Stimulated activated CD4-positive, alpha-beta T cell treated with anti-CD3 and anti-CD28 coated beads, TNF-alpha, amount 100 ng/mL, for 48 hours (primary cell): ENCODE results near the gene FIS1.
"Not testable (repeated sequence)": the region's sequence is repeated elsewhere in the genome, so short reads cannot be mapped to it uniquely, and the experiment has no call there.

Experiments used
- DNase-seq, 3 donors: peaks; one replicate each; pipeline ENCODE4 v3.0.0-alpha.2; 2020; ENCODE audit warnings: low read depth in 3 of 3

The FIS1 gene

DNA sequence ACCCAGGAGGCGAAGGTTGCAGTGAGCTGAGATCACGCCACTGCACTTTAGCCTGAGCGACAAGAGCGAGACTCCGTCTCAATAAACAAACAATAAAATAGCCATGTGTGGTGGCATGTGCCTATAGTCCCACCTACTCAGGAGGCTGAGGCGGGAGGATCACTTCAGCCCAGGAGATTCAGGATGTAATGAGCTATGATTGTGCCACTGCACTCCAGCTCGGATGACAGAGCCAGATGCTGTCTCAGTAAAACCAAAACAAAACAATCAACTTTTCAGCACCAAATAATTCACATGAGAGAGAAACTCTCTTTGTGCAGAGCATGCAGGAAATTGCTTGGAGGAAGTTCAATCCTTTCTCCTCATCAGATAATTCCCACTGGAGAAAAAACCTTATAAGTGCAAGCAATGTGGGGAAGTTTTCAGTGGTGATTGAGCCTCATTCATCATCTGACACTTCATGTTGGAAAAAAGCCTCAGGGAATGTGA is 13.4 kb upstream of the FIS1 start:
- no peak for DNase-seq

DNA sequence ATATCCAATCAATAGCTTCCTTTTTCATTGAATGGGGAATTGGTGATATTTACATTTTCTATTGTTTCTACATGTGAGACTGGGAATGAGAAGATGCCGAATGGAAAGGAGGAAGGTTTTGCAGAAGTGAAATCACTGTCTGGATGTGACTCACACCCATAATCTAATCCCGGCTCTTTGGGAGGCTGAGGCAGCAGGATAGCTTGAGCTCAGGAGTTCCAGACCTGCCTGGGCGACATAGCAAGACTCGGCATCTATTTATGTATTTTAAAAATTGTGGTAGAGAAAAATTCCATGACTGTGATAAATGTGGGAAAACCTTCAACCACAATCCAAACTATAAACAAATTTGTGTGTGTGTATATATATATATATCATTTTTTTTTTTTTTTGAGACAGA is 10.9 kb upstream of the FIS1 start:
- DNase-seq: no peak

DNA sequence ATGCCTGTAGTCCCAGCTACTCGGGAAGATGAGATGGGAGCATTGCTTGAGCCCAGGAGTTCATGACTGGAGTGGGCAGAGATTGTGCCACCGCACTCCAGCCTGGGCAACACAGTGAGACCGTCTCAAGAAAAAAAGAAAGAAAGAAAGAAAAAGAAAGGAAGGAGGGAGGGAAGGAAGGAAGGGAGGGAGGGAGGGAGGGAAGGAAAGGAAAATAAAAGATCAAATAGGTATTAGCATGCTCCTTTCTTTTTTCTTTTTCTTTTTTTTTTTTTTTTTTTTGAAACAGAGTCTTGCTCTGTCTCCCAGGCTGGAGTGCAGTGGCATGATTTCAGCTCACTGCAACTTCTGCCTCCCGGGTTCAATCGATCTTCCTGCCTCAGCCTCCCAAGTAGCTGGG is 8.3 kb upstream of the FIS1 start:
- not testable (repeated sequence) for DNase-seq

DNA sequence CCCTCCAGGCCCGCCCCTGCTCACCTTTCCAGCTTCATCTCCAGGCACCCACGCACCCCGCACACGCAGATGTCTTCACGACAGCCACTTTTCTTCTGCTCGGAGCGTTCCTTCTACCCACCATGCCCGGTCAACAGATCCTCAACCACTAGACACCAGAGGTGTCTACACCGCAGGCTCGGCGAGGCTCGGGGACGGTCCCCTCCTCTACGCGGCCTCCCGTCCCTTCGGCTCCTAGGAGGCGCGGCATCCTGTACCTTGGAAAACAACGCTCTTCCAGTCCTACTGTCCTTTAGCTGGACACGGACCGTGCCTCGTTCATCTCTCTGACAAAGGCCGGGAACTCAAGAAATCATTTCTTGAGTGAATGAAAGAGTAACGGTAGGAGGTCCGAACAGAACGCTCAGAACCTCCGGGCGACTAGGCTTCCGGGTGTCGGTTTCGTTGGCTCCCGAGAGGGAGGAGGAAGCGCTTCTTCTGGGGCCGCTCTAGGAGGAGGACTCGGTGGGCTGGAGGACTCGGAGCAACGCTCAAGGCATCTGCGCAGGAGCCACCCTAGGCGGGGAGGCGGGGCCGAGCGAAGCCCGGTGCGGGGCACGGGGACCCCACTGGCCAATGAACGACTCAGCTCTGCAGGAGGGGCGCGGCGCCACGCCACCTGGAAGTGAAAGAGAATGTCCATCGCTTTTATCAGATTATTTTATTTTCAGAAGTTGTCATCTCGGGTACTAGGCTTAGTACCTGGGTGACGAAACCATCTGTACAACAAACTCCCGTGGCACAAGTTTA is 7.2 kb upstream of the FIS1 start:
- DNase-seq: peak; percentile 97 to 99 (median 97)

DNA sequence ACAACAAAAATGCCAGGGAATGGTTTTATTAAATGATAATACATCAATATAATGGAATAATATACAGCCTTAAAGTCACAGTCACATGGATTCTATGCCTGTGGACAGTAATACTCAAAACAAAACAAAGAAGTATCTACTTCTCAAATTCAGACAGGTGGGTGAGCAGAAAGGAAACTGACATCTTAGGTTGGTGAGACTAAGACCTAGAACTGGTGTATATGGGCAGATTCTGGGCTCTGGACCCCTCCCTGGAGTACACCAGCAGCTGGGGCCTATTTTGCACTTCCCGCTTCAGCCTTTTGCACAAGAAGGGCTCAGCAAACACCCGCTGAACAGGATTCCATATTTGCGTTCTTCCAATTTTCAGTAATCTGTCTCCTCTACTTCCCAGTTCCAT is 5.4 kb upstream of the FIS1 start:
- no peak for DNase-seq

DNA sequence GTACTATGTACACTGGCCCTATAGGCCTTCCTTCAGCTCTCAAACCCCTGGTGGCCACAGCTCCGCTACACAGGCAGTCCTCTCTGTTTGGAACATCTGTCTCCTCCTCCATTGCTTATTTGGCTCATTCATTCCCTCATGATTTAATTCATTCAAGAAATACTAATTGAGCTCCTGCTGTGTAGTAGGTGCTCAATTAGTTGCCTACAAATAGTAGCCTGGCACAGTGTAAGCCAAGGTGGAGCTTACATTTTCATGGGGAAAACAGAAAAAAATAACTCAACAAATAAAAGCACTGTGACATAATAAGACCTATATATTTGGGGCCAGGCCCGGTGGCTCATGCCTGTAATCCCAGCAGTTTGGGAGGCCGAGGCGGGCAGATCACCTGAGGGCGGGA is 3.4 kb upstream of the FIS1 start:
- no peak for DNase-seq

DNA sequence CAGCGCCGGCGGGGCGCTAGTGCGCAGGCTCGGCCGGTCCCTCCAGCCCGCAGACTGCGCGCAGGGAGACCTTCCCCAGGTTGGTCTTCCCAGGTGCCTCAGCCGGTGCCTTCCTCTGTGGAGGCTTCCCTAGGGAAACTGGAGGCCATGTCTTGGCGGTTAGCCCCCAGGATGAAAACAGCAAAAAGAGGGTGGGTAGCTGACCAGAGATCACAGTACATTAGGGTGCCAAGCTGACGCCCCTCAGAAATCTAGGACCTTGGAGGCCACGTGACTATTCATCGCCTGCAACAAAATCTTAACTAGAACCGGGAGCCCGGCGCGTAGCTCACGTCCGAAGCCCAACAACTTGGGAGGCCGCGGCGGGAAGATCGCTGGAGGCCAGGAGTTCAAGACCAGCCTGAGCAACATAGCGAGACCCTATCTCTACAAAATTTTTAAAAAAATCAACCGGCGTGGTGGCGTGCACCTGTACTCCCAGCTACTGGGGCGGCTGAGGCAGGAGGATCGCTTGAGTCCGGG is 327 bp upstream of the FIS1 start:
- no peak for DNase-seq

DNA sequence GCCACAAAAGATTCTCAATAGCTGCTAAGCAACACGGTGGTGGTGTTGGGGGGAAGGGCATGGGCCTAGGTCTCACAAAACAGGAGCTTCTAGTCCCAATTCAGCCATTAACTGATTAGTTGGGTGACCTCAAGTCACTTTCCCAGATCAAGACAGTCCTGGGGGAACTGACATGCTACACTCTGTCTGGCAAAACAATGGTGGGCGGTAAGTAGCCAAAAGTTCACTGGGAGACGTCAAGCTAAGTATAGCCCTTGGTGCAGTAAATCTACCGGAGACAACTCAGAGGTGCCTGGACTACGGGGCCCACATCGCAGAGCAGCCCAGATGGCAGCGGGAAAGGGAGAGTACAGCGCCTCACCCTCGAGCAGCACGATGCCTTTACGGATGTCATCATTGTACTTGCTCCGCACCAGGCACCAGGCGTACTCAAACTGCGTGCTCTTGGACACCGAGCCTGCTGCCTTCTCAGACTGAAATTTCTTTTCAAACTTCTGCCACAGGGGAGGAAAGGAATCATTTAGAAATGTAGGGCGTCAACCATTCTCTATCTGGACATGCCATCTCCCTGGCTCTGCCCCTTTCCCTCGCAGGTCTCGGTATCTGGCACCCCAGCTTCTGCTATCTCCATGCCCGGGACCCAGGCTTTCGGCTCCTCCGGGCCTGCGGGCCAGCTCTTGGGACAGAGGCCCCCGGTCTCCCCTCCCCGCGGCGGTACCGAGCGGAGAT is 1.1 kb downstream of the FIS1 start:
- DNase-seq: no peak

DNA sequence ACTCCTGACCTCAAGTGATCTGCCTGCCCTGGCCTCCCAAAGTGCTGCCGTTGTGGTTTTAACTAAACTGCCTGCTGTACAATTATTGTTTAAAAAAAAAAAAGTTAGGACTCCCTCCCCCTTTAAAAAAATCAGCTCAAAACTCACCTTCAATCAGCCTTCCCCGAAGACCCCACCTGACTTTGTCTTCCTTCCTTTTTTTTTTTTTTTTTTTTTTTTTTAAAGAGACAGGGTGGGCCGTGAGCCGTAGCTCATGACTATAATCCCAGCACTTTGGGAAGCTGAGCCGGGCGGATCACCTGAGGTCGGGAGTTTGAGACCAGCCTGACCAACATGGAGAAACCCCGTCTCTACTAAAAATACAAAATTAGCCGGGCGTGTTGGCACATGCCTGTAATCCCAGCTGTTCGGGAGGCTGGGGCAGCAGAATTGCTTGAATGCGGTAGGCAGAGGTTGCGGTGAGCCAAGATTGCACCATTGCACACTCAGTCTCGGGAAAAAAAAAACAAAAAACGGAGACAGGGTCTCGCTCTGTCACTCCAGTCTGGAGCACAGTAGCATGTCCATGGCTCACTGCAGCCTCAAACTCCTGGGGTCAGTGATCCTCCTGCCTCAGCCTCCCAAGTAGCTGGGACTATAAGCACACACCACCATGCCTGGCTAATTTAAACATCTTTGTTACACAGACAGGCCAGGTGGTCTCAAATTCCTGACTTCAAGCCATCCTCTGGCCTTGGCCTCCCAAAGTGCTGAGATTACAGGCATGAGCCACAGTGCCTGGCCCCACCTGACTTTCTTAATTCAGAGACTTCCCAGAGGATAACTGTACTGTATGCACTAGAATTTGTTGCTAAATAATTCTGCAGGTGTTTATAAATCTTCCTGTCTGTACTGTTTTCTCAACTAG is 3.2 kb downstream of the FIS1 start:
- DNase-seq: no peak

DNA sequence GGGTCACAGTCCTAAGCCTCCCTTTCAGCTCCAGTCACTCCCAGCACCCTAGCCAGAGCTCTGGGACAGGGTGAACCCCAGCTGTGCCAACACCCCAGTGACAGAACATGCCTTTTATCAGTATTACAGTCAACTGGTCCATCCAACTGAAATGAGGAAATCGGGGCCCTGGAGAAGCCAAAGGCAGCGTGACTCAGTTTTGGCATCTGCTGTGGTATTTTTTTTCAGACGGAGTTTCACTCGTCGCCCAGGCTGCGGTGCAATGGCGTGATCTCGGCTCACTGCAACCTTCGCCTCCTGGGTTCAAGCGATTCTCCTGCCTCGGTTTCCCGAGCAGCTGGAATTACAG is 3.9 kb downstream of the FIS1 start:
- DNase-seq: no peak

DNA sequence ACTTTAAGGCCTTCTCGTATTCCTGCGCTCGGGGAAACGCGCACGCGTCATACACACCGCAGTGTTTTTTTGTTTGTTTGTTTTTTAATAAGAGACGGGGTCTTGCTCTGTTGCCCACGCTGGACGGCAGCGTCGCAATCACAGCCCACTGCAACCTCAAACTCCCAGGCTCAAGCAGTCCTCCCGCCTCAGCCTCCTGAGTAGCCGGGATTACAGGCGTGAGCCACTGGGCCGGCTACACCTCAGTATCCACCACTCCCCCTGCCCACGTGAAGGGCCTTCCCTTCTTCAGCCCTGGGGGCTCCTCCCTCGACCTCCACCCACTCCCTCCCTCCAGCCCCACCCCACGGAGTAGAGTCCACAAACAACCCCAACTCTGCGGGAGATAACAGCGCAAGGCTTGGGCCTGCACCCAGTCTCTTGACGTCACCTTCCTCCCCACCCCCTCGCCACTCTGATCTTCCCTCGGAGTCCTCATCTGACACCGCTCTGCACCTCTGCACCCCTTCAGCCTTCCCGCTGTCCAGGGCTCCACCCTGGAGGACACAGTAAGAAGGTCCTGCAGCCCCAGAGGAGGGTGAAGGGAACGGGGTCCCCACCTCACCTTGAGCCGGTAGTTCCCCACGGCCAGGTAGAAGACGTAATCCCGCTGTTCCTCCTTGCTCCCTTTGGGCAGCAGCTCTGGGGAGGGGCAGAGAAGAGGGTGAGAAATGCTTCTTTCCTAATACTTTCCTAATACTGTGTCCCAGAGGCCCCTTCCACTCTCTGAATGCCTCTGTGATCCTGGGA is 4.5 kb downstream of the FIS1 start:
- no peak for DNase-seq

DNA sequence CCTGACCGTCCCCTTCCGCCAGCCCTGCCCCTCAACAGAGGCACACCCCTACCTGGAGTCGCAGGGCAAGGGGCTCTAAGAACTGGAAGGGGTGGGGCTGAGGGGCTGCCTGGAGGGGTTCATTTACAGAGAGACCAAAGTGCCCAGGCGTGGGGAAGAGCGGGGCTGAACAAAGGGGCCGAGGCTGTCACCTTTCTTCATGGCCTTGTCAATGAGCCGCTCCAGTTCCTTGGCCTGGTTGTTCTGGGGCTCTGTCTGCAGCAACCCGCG is 5.0 kb downstream of the FIS1 start:
- DNase-seq: no peak

DNA sequence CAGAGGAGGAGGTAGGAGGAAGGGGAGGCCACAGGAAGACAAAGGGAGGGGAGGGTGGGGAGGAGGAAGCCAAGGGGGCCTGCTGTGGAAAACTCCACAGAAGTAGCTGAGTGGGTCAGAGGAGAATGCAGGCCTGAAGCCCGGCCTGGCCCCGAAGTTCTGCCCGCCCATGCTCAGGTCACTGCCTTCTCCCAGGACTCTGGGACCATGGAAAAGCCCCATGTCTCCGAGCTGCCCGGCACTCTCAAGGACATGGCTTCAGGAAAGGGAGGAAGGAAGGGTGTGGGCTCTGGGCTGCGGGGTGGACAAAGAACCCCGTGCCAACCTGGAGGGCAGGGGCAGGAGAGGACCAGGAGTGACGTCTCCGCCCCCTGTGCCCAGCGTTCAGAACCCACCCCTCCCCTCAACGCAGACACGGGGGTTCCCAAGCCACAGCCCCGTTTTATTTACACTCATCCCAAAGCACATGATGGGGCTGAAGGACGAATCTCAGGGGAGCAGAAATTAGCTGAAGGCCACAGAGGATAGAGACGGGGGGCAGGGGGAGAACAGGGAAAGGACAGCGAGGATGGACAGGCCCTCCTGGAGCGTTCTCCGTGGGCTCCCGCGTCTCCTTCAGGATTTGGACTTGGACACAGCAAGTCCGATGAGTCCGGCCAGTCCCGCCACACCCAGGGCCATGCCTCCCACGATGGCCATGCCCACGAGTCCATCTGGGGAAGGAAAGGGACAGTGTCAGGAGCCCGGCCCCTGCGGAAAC is 5.5 kb downstream of the FIS1 start:
- DNase-seq: no peak

DNA sequence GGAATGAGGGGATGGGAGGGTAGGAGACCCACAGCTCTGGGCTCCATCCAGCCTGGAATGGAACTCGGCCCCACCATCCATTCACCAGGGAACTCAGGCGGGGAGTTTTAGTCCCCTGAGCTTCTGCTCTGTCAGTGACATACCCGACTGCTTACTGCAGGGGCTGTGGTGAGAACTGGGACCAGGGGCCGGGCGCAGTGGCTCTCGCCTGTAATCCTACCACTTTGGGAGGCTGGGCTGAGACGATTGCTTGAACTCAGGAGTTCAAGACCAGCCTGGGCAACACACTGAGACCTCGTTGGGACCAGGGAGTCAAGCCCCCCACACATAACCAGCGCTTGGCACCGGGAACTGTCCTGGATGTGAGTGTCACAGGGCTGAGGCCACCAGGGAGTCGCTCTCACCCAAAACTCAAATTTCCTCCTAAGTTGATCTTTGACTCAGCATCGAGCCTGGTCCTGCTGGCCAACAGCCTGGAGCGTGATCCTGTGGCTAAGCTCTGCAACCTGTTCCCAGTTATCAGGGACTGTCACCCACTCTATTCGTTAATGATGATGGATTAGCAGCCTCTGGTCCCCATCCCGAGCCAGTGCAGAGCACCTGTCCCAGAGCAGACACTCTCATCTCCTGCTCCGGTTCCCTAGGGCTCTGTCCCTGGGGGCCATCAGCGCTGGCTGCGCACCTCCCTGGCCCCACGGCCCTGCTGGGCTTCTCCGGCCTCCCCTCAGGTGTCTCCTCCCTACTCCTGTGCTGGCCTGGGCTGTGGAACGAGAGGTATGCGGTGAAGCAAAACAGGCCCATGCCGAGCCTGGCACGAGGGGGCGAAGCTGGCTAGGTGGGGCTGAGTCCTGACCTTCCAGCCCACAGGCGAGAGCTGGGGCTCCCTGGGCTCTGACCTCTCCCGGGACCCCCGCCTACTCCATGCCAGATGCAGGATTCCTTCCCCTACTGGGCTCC is 6.4 kb downstream of the FIS1 start:
- no peak for DNase-seq

DNA sequence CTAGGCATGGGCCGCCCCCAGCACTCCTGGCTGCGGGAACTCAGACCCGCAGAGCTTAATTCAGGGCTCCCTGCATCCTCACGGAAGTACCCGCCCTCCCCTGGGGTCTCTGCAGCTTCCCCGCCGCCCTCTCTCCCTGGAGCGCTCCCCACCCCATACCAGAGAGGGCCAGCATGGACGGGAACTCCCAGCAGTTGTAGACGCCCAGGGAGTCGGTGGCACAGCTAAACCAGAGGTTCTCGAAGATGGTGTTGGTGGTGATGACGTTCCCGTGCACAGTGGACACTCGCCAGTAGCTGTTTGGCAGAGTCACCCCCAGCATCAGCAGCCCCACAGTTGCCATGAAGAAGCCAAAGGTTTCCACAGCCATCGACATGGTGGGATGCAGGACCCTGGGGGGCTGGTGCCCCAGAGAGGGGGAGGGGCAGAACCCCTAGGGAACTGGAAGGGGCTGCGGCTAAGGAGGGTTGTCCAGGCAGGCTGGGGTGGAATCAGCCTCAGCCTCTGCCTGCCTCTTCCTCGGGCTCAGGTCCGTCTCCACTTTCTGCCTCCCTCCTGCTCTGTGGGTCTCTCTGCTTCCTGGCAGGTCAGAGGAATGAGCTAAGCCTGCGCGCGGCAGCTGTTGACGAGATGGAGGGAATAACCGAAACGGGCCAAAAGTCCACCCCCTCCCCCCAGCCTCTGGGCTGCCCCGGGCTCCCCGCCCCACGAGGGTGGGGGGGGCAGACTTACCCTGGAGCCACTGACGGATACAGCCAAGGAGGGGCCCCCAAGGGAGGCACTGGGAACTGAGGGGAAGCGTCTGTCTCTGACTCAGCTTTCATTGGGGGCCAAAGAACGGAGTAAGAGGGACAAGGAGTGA is 7.4 kb downstream of the FIS1 start, which contains the start of gene CLDN15:
Gene CLDN15, minus strand, starts transcription at position 597 of the 862 bp plus-strand sequence. Its CDS starts 221 bp downstream, at position 376.
- no peak for DNase-seq

DNA sequence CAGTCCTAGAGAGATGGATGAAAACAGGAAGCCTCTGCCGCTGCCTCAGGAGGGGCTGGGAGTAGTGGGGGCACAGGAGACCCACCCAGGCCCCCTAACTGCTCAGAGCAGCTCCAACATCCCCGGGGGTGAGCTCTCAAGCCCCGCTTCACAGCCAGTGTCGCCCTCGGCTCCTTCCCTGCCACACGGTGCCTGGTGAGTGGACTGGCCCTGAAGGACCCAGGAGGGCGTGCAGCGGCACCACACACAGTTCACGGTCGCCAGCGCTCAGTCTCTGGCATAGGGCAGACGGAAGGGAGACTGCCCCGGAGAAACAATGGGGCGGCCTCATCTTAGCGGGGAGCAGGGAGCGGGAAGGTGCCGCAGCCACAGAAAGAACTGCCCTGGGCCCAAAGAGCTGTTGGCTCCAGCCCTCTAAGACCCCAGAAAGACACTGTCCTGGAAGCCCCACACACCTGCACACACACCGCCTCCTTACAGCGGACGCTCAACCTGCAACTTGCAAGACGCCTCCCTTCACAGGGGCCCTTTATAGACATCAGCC is 8.5 kb downstream of the FIS1 start:
- no peak for DNase-seq

DNA sequence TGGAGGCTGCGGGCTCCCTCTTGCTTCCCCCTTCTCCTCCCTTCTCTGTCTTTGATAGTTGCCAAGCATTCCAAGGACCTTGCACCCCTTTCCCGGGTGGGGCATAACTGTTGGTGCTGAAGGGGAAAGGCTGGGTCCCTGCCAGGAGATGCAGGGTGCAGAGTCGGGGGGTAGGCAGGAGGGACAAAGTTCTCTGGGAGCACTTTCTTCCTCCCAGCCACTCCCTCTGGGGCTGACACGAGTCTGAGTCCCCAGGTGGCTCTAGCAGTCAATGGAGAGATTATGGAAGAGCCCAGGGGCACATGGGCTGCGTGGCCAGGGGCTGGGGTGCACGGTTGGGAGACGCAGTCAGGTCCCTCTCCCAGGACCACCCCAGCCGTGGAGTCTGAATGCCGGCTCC is 9.4 kb downstream of the FIS1 start:
- no peak for DNase-seq

DNA sequence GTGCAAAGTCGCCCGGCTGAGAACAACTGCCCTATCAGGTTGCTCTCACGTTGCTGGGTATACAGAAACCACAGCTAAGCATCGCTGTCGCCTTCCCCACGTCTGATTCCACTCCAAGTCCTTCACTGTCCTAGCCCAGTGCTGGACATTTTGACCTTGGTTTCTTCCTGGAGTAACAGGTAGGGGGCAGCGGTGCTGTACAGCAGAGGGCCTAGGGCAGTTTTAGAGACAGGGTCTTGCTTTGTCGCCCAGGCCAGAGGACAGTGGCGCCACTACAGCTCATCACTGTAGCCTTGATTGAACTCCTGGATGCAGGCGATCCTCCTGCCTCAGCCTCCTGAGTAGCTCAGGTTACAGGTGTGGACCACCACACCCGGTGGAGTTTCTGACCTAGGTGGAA is 9.8 kb downstream of the FIS1 start:
- DNase-seq: no peak
